Measurements from ENCODE around the gene MST1R.

The MST1R gene

DNA sequence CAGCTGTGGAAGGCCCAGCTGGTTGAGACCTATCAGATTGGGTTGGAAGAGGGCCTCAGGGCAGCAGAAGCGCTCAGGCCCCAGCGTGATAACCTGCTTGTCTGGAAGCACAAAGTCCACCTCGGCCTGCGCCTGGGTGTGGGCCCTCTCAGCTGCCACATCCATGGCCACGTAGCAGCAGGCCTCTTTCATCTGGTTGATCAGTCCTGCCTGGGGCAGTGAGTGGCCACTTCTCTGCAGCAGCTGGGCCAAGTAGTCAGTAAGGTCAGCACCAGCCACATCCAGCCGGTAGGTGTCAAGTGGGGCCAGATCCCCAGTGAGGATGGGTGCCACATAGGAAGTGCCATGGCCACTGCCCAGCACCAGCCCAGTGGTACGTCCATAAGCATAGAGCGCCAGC is 30.1 kb downstream of the MST1R start:
- no peak for DNase-seq

DNA sequence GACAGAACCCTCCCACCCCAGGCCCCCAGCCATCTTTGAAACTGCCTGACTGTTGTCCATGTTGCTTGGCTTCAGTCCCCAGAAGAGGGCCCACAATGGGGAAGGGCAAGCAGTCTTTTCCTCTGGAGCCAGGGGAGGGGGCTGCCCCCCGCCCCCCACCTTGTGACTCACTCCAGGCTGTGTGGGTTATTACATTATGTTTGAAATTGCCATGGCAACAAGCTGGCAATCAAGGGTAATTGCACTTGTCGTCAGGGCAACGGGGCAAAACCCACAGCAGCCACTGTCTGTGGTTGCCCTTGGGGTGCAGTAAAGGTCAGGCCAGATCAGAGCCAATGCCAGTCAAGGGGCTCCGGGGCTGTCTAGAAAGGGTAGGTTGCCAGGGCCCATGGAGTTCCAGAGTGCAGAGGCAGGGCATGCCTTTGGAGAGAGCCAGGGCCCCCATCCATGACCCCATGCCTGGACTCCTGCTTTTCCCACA is 30.8 kb downstream of the MST1R start:
- peak; percentile 17 for DNase-seq

DNA sequence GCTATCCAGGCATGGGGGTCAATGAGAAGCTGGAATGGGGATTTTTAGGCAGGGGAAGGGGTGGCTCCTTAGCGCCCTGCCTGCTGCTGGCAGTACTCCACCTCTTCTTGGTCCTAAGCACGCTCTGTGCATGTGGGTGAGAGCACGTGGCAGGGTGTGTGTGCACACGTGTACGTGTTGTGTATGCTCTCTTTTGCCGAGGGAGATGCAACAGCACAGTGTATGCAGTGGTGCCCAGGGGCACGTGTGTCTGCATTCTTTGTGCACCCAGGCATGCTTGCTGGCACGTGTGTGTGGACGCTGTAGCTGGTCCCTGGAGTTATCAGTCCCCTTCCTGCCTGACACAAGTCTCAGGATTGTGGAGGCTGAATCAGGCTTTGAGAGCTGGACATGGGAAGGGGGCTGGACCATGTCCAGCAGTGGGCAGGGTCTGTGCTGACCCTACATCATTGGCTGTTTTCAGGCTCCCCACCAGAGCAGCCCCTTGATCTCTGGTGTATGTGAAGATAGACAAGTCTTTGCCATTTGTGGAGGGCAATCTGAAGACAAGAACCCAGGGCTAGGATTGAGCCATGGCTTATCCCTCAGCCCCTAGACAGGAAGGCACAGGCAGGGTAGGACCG is 32.0 kb downstream of the MST1R start:
- DNase-seq: peak; percentile 33

DNA sequence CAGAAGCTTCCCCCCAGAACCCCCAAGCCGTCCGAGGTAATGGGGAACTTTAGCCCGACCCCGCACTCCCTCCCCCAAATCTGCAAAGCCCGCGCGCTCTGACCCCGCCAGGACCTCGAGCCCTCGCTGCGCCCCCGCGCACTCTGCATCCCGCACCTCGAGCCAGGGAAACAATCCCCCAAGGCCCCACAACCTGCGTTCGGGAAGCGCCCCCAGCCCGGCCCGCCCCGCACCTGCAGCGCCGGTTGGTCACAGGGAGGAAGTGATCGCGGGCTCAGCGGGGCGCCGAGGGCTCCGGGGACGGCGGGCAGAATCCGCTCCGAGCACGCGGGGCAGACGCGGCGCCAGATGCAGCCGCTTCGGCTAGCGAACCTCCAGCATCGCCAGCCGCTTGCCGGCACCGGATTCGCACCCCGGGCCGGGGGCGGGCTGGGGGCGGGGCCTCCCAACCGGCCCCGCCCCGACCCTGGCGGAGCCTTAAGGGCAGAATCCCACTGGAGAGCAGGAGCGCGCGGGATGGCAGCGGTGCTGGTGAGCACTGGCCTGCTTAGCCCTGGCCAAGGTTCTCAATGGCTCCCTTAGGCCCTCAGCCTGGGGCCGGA is 34.0 kb downstream of the MST1R start, which contains the start of gene CAMKV:
Gene CAMKV (minus strand): TSS at position 382 of the 602 bp plus-strand sequence. CDS start 7,518 bp downstream, outside the sequence.
- peak; percentile 65 for DNase-seq

DNA sequence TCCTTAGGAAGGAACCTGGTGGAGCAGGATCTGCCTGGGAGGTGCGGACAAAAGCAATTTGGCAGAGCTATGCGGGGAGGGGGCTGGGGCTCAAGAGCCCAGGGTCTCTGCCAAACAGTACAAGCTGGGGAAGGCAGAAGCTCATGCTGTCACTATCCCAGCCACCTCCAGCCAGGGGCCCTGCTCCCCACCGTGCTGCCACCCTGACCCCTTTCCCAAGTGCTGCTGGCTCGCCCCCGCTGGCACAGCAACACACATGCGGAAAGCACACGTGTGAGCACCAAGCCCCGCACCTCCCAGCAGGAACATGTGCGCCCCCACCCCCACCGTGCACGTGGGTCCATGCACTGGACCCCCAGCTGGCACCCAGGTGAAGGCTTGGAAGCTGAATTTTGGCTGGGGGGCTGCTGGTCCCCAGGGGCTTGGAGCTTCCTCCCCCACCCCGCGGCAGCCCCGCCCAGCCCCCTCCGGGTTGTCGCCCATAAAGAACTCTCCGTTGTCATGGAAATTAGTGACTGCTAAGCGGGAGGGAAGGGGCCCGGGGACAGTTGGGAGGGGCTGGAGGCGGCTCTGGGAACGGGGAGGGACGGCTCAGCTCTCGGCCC is 34.7 kb downstream of the MST1R start:
- peak; percentile 10 for DNase-seq

DNA sequence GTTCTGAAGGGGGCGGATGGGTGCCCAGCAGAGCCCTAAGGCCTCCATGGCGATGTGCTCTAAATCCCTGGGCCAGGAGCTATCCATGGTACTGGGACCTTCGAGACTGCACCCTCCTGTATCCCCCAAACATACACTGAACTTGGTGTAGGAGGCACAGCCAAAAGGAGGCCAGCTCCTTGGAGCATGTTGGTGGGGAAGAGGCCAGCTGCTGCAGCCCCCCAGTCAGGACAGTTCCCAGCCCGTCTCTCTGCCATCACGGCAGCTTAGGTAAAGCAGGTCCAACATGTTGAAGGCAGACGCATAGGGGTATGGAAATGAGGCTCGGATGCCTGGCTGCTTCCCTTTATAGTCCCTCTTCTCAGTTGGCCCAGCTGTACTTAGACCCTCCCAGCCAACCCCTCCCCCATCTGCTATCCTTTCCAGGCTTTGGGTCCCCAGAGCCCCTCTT is 35.8 kb downstream of the MST1R start:
- DNase-seq: peak; percentile 78

DNA sequence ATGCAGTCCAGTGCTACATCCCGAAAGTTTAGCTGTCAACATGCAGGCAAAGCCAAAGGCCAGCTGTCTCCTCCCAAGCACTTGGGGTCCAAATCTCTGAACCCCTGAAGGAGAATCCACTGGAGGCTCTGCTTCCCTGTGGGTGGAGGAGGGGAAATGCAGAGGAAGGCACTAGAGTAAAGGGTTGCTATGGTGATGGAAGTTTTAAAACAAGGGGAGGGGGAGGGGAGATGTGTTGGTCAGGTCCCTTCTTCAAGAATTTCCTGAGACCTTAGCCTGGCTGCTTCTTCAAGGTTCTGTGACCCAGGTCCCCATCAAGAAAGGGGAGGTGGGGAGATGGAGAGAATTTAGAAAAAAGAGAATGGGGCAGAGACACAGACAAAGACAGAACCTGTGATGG is 36.3 kb downstream of the MST1R start:
- DNase-seq: peak; percentile 20

DNA sequence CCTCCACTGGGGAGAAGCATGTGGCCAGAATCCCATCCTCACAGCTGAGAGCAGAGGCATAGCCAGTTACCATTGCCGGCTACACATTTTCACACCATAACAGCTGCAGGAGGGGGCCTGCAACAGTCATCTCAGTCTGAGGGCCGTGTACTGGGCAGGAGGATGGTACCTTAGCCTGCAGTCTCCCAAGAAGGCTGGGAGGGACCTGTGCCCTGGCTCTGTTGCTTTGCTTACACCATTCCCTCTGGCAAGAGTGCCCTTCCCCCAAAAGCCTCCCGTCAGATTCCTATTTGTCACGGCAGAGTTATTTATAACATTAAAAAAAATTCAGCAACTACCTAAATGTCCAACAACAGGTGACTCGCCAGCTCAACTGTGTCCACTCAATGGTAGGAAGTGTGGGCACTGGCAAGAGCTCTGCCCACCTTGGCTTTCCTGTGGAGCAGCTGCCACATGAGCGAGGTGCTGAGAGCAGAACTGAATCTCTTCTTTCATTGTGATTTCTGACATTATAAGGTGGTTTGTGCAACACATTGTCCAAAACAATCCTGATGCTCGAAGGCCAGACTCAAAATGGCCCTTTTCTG is 38.4 kb downstream of the MST1R start:
- no peak for DNase-seq

DNA sequence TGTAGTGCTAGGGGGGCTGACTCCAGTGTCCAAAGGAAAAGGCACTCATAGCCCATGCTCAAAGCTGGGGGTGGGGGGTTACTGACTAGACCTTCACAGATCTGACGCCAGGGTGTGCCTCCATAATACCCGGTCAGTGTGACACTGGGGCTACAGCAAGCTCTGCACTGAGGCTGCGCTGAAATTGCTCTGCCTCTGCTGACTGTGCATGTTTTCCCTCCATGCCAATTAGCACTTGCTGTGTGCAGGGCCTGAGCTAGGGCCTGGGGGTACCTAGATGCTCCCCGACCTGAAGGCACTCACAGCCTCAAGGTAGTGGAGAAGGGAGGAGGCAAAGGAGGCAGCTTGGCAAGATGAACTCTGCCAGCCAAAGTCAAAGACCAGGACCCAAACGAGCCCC is 39.2 kb downstream of the MST1R start:
- no peak for DNase-seq

DNA sequence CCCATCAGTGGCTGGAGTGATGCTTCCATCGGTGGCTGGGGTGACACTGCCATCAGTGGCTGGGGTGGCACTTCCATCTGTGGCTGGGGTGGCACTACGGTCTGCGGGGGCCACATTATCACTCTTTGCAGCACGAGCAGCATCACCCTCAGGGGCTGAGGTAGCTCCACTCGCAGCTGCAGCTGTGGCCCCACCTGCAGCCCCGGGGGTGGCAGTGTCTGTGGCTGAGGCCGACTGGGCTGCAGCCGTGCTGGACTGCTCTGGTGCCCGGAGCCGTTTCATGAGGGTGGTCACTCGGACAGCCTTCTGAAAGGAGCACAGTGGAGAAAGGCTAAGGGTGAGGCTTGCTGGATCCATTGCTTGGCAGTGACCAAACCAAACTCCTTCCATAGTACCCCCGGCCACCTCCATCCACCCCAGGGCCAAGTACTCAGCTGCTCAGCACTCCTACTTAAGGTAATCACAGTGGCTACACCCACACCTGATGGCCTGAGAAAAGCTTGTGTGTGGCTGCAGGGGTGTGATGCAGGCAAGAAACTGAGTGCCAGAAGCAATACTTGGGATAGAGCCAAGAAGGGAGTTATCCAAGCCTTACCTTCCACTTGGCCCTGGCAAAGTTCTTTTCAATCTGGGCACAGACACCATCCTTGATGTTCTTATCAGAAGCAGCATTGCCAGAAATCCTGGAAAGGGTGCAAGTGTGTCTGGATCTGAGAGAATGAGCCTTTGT is 43.9 kb downstream of the MST1R start:
- no peak for DNase-seq

DNA sequence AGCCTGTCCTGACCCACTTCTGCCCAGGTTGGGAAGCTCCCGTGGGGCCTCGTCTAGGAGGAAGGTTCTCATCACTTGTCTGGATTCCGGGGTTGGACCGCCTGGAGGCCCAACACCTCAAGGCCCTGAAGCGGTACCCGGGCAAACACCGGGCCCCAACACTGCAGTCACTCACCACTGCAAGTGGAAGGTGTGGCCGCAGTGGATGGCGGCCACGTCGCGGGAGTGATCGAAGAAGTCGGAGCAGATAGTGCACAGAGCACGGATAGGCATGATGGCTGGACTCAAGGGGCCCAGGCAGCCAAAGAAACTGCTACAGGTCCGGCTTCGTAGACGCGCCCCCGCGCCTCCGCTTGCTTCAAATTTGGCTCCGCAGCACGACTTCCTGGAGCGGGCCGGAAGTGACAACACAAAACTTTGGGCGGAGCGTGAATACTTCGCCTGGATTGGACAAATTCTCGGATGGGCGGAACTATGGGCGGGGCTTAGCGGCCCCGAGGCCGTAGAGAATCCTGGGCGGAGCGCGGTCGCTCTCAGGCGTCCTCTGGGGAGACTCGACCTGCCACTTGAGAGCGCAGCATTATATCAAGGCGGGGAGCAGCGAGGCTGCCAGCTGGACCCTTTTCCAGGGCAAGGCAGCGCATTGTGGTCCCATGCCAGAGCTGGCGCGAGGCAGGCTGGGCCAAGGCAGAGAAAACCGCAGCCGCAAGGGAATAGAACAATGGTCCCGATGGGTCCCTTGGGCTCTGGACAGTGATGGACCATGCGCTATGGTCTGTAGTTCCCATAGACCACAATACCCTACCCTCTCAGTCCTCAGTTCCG is 47.3 kb downstream of the MST1R start, which contains the start of gene TRAIP:
Gene TRAIP (minus strand): TSS at position 384 of the 825 bp plus-strand sequence. CDS start 111 bp downstream, at position 273.
- DNase-seq: peak; percentile 99

DNA sequence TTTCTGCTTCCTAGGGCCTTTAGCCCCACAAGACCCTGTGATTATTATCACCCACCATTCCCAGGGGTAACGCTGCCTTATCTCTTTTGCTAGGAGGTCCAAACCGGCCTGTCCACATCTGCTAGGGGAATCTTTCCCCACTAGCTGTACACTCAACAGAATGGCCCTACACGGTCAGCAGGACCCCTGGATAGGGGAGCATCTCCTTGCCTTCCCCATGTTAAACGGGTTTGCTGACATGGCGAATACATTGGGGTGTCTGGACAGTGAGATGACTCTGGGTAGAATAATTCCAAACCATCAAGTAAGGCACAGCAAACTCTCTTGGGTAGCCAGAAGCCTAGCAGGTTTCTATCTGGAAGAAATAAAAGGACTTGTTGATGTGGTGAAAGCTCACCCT is 48.0 kb downstream of the MST1R start:
- DNase-seq: no peak

DNA sequence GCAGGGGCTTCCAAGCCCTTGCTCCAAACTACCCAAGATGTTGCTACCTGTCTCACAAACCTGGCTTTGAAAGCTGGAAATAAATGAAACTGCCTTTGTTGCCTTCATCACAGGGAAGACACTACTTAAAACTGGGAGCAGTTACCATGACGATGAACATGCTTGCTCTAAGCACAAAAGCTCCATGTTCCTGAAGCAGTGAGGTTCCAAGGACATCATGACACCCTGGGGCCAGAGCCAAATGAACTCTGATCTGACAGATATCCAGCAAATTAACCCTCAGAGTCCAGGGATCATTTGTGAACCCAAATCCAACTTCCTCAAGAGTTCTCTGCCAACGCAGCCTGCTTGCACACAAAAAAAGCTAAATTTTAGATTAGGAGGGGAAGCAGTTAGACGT is 58.0 kb downstream of the MST1R start:
- DNase-seq: no peak

DNA sequence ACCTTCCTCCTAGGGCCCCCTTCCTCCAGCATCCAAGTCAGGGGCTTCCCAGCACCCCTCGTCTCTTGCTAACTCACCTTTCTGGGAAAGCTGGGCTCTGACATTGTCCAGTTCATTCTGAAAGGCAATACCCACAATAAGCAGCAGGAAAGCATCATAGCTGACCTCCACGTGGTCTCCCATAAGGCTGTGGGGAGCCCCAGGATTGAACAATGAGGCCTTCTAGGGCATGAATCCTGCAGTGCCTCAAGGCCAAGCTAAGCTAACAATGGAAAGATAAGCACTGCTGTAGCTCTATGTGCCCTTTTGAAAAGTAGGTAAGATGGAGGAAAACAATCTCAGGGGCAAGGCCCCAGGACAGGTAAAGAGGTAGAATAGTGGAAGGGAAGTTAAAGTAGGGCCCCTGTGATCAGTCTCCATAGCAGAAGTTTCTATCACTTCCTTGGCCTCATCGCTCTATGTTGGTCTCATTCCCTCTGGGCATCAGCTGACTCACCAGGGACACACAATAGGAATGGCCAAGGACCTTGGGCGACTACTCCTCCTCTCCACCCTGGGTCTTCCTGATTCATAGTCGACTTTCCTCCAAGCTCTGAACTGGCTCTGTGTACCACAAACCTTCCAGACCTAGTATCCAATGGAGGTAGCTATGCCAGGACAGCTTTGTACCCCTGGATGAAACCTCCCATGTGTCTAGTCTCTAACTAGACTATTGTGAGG is 59.0 kb downstream of the MST1R start:
- no peak for DNase-seq

DNA sequence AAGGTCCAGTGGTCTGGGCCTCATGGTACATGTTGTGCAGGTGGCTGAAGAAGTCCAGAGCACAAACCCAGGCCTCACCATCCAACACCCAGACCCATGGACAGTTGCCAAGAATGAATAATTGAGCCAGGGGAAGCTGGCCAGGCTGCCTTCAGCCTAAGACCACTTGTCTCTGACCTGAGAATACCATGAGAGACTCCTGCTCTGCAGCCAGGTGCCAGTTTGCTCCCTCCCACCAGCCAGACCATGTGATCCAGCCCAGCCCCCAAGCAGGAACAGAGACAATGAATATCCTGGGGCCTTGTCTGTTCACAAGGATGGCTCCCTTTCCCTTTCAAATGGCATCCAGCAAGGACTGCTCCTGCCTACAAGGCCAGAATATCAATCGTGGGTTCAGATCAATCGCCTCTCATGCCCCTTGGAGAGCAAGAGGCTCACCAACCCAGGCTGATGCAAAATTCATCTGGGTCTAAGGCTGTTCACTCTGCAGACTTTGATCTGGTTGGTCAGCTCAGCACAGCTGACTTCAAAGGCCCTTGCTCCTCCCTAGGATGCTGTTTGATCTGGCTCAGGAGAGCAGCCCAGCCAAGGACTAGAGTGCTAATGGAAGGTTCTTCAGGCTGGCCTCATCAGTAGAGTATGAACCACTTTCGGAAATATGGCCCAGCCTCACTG is 60.7 kb downstream of the MST1R start:
- DNase-seq: no peak

DNA sequence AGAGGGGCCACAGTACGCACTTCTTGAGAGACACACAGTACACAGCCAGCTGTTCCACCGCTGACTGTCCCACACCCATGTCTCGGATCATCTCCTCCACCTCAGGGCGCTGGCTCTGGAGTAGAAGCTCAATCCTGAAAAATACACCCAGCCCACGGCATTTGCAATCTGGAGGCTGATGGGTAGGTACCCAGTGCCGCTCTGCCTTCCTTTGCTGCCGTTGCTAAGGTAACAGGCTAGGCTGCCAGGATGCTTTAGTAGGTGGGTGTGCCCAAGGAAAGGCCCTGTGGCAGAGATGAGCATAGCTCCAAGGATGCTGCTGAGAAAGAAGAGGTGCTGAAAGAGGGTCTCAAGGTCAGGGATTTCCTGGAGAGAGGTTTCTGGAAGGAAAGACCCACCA is 61.9 kb downstream of the MST1R start:
- DNase-seq: no peak

DNA sequence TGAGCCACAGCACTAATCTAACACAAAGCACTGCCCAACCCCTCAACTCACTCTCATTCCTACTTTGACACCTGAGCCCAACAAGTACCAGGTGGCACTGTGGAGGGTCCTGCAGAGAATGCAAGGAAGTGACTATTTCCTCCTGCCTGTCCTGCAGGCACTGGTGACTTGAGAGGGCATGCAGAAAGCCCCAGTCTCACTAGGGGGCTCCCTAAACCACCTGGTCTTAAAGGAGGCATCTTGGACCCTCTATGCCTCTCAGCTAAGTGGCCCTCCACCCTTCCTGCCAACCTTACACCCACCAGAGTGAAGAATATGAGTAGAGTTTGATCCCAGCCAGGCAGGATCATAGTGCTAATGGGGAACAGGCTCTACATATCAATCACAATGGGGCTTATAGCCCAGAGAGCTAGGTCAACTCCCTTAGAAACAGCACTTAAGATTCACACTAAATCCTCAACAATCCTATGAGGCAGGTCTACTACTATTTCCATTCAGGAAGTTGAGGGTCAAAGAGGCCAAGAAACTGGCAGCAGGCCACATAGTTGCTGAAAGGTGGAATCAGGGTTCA is 62.5 kb downstream of the MST1R start:
- DNase-seq: peak; percentile 24

DNA sequence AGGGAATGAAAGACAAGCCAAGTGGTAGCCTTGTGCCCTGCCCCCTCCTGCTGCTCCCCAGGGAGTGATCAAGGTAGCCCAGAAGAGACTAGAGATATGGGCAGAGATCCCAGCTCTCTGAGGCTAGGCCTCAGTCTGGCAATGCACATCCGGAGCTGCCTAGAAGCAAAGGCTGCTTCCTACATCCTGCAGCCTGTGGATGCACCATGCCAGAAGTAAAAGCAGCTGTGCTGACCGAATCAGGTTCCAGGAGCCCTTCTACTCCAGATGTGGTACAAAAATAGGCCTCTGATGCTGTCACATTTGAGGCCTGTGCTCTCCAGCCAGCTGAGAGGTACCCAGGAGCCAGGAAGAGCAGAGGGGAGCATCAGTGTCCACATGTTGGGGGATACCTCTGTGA is 63.3 kb downstream of the MST1R start:
- DNase-seq: peak; percentile 16

DNA sequence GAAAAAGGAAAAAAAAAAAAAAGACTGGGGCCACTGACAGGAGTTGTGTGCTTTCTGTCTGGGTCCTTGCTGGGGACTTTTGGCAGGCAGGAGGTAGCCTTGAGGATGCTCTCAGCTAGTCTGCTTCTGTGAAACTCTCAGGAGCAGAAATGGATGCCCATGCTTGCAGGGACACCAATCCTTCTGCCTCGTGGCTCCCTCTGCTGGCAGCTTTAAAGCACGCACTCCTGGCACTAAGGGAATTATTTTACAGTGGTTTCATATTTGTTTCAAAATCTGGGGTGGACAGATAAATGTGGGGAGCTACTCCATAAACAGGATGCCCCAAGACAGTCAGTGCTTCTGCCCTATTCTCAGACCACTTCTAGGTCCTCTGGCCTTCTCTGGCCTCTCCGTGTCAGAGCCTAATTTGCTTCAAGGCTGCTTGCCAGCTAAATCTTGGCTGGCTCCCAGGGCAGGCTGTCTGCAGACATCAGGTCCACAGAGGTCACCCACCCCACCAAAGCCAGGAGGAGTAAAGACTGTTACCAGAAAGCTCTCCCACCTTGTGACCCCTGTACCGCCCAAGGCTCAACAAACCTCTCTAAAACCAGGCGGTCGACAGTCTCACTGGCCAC is 64.4 kb downstream of the MST1R start:
- DNase-seq: peak; percentile 92

All from eye (tissue), 1 donor.